ENCODE results near the gene PC. TPM values are rescaled to one million over a fixed set of nuclear protein-coding genes. Genes with fewer than 3 reads are reported as not detected.

The PC gene
- total RNA-seq, 1 experiment from 2014 or later, result 39.1 TPM

DNA sequence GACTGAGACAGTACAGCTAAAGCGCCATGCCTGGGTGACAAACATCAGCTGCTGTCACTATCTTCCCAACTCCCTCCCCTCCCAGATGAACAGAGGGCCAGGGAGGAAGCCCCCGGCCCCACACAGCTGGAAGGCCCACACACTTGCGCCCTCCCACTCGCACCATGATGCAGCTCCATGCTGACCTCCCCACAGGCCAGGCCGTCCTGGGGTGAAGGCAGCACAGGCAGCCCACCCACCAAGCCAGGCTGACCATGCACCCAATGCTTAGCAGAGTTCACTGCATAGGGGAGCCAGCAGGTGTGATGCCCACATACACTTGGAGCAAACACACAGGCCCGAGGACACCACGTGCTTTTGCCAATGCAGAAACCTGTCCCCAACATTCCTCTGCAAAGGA, 79.2 kb downstream of the PC start:
- no peak for TF ChIP-seq EZH2 (IDR thresholded peaks at IDR 0.05; ENCODE audit: borderline replicate concordance, low read depth, low read length, poor library complexity, severe bottlenecking)
- TF ChIP-seq, protein P1, sequence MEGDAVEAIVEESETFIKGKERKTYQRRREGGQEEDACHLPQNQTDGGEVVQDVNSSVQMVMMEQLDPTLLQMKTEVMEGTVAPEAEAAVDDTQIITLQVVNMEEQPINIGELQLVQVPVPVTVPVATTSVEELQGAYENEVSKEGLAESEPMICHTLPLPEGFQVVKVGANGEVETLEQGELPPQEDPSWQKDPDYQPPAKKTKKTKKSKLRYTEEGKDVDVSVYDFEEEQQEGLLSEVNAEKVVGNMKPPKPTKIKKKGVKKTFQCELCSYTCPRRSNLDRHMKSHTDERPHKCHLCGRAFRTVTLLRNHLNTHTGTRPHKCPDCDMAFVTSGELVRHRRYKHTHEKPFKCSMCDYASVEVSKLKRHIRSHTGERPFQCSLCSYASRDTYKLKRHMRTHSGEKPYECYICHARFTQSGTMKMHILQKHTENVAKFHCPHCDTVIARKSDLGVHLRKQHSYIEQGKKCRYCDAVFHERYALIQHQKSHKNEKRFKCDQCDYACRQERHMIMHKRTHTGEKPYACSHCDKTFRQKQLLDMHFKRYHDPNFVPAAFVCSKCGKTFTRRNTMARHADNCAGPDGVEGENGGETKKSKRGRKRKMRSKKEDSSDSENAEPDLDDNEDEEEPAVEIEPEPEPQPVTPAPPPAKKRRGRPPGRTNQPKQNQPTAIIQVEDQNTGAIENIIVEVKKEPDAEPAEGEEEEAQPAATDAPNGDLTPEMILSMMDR (conservative IDR thresholded peaks at IDR 0.05; ENCODE audit: low read depth, low read length), result no peak

DNA sequence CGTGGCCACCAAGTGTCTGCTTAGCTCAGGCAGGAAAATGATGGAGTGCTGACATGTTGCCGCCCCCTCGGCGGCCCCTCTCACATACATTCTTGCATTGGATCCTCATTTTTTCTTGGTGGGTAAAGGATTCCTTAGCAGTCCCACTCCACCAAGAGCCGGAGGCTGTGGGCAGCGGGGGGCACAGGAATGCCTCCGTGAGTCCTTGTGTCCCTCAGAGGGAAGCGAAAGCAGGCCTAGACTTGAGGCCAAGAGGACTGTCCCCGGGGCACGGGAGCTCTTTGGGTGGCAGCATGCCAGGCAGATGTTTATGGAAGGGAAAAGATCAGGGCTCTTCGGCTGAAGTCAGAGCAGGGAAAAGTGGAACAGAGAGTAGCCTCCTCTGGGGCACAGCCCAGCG, 79.7 kb downstream of the PC start:
- H3K27me3 ChIP-seq (replicated peaks; ENCODE audit: insufficient read depth, low read depth, low read length, poor library complexity), result no peaks in the 10 kb centered on the region
- no peaks in the 10 kb centered on the region for H3K9me3 ChIP-seq (ENCODE audit: low read depth, low read length, poor library complexity, severe bottlenecking)
- H3K4me1 ChIP-seq (ENCODE audit: insufficient read depth, low read length, poor library complexity, severe bottlenecking), result peaks cover 23% of the 10 kb centered on the region
- TF ChIP-seq EZH2 (IDR thresholded peaks at IDR 0.05; ENCODE audit: borderline replicate concordance, low read depth, low read length, poor library complexity, severe bottlenecking), result no peak
- TF ChIP-seq, protein P1 (conservative IDR thresholded peaks at IDR 0.05; ENCODE audit: low read depth, low read length), result no peak
- H3K27ac ChIP-seq (ENCODE audit: low read depth, low read length, poor library complexity, severe bottlenecking), result no peak overlapping the region
- CTCF ChIA-PET, result interaction anchor here (0.6 kb wide), 1 partner anchor 201 kb away, joined by 3 read pairs; the partner anchor contains the start of gene RBM4B
- no TSS peak for BruUV-seq (replicated peaks)
- POLR2A ChIA-PET (ENCODE audit: low non-redundant PET), result interaction anchor here (0.6 kb wide), 1 partner anchor 80 kb away, joined by 4 read pairs; the partner anchor contains the start of gene PC
- H3K36me3 ChIP-seq (ENCODE audit: insufficient read depth, low read length, poor library complexity, severe bottlenecking), result no peaks in the 10 kb centered on the region
- no peak for DNase-seq (ENCODE audit: low spot score)
- intact Hi-C loops (cut with micrococcal nuclease; ENCODE audit: unreplicated experiment), result no loop called here
- no peak overlapping the region for H3K4me3 ChIP-seq (ENCODE audit: low read depth, low read length, poor library complexity, severe bottlenecking)

More for the DNA sequence above, 79.2 kb downstream of the PC start:
- H3K9me3 ChIP-seq (ENCODE audit: low read depth, low read length, poor library complexity, severe bottlenecking), result no peaks in the 10 kb centered on the region
- POLR2A ChIA-PET (ENCODE audit: low non-redundant PET), result interaction anchor here (0.6 kb wide), 1 partner anchor 763 kb away, joined by 16 read pairs; no protein-coding TSS in a partner anchor
- DNase-seq (ENCODE audit: low spot score), result no peak
- no peaks in the 10 kb centered on the region for H3K27me3 ChIP-seq (replicated peaks; ENCODE audit: insufficient read depth, low read depth, low read length, poor library complexity)
- intact Hi-C loops (cut with micrococcal nuclease; ENCODE audit: unreplicated experiment), result no loop called here
- CTCF ChIA-PET, result no interaction called here
- H3K36me3 ChIP-seq (ENCODE audit: insufficient read depth, low read length, poor library complexity, severe bottlenecking), result no peaks in the 10 kb centered on the region
- BruUV-seq (replicated peaks), result no TSS peak
- H3K27ac ChIP-seq (ENCODE audit: low read depth, low read length, poor library complexity, severe bottlenecking), result no peak overlapping the region
- peaks cover 23% of the 10 kb centered on the region for H3K4me1 ChIP-seq (ENCODE audit: insufficient read depth, low read length, poor library complexity, severe bottlenecking)
- H3K4me3 ChIP-seq (ENCODE audit: low read depth, low read length, poor library complexity, severe bottlenecking), result no peak overlapping the region

DNA sequence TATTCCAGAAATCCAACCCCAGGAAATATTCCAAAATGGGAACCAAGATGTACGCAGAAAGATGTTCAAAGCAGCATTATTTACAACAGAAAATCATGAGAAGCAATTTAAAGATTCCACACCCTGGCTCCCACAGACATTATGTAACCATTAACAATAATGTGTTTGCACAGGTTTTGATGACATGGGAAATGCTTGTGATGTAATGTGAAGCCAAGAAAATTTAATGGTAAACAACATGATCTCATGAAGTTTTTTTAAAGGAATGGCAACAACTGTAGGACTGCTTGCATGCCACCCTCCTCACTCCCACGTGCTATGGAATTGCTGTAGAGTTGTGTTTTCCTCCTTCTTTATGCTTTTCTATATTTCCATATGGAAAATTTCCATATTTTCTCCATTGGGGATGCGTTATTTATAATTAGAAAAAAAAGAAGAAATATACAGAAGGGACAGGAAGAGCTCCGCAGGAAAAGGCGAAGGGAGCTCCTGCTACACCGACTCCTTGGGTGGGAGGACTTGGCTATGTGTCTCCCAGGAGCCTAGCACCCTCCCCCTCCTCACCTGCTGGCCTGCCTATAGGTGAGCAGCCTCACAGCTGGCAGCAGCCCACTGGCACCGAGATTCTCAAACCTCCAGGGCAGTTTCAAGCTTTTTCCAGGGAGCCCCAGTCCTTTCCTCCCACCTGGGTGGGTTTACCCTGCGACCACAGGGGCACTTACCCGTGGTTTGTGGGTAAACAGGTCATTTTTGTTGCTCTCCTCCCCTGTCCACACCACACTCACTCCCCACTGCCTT, 80.4 kb downstream of the PC start:
- Histone ChIP-seq H3K4me1 (ENCODE audit: insufficient read depth, low read length, poor library complexity, severe bottlenecking) (peaks cover 22% of the 10 kb centered on the region), H3K9me3 (ENCODE audit: low read depth, low read length, poor library complexity, severe bottlenecking) (no peaks in the 10 kb centered on the region)
- CTCF ChIA-PET, result interaction anchor here (0.6 kb wide), 1 partner anchor 200 kb away, joined by 3 read pairs; the partner anchor contains the start of gene RBM4B

More for the DNA sequence above, 80.4 kb downstream of the PC start:
- BruUV-seq (replicated peaks), result no TSS peak
- Histone ChIP-seq H3K36me3 (ENCODE audit: insufficient read depth, low read length, poor library complexity, severe bottlenecking) (no peaks in the 10 kb centered on the region), H3K27me3 (replicated peaks; ENCODE audit: insufficient read depth, low read depth, low read length, poor library complexity) (no peaks in the 10 kb centered on the region), H3K27ac (ENCODE audit: low read depth, low read length, poor library complexity, severe bottlenecking) (no peak overlapping the region), H3K4me3 (ENCODE audit: low read depth, low read length, poor library complexity, severe bottlenecking) (no peak overlapping the region)
- DNase-seq (ENCODE audit: low spot score), result no peak
- intact Hi-C loops (cut with micrococcal nuclease; ENCODE audit: unreplicated experiment), result no loop called here
- POLR2A ChIA-PET (ENCODE audit: low non-redundant PET), result interaction anchor here (0.6 kb wide), 1 partner anchor 81 kb away, joined by 4 read pairs; the partner anchor contains the start of gene PC
- TF ChIP-seq, protein P1 (conservative IDR thresholded peaks at IDR 0.05; ENCODE audit: low read depth, low read length), result no peak
- no peak for TF ChIP-seq EZH2 (IDR thresholded peaks at IDR 0.05; ENCODE audit: borderline replicate concordance, low read depth, low read length, poor library complexity, severe bottlenecking)

All from A673 (cell line).